Measurements from ENCODE around the gene FNDC7.

DNA sequence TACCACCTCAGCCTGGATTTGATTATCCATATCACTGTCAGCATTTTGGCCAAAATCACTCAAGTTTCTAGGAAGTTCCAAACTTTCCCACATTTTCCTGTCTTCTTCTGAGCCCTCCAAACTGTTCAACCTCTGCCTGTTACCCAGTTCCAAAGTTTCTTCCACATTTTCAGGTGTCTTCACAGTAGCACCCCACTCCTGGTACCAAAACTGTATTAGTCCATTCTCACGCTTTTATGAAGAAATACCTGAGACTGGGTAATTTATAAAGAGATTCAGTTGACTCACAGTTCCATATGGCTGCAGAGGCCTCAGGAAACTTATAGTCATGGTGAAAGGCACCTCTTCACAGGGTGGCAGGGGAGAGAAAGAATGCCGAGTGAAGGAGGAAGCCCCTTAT lies 73.2 kb downstream of the FNDC7 start:
- TF ChIP-seq POLR2A (IDR thresholded peaks at IDR 0.05) = no peak
- TF ChIP-seq, protein P1, sequence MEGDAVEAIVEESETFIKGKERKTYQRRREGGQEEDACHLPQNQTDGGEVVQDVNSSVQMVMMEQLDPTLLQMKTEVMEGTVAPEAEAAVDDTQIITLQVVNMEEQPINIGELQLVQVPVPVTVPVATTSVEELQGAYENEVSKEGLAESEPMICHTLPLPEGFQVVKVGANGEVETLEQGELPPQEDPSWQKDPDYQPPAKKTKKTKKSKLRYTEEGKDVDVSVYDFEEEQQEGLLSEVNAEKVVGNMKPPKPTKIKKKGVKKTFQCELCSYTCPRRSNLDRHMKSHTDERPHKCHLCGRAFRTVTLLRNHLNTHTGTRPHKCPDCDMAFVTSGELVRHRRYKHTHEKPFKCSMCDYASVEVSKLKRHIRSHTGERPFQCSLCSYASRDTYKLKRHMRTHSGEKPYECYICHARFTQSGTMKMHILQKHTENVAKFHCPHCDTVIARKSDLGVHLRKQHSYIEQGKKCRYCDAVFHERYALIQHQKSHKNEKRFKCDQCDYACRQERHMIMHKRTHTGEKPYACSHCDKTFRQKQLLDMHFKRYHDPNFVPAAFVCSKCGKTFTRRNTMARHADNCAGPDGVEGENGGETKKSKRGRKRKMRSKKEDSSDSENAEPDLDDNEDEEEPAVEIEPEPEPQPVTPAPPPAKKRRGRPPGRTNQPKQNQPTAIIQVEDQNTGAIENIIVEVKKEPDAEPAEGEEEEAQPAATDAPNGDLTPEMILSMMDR (IDR thresholded peaks at IDR 0.05) = no peak
